Body of pancreas (tissue), 4 donors: ENCODE measurements around the gene FAXC. TPM values are rescaled to one million over a fixed set of nuclear protein-coding genes. Genes with fewer than 3 reads are reported as not detected.

ENCODE experiments used
- ATAC-seq: fragments of 150-250 bp; one replicate; pipeline ENCODE4 v1.9.1; 2016
- DNase-seq, 4 donors: peaks; one replicate each; pipeline ENCODE4 v3.0.0-alpha.2; 2019
- H3K27ac ChIP-seq, 4 donors: fragments of 200-600 bp; sonication (generic); 1 replicate in 3 of 4; 2 replicates in 1 of 4; pipeline versions ENCODE4 v1.5.1 to v1.6.1; 2016 to 2019; ENCODE audit warnings: mild to moderate bottlenecking in 1 of 4, mixed read lengths in 1 of 4, moderate library complexity in 1 of 4
- H3K27me3 ChIP-seq, 2 donors: fragments of 200-600 bp; sonication (generic); one replicate each; pipeline ENCODE4 v1.6.0; 2016; ENCODE audit warnings: mild to moderate bottlenecking in 1 of 2
- H3K36me3 ChIP-seq, 2 donors: fragments of 200-600 bp; sonication (generic); replicated peaks in 1 of 2; 2 replicates each; pipeline ENCODE4 v1.5.1; 2016; ENCODE audit warnings: low read depth in 2 of 2; ENCODE audit not compliant: insufficient read depth in 1 of 2
- H3K4me1 ChIP-seq: fragments of 200-600 bp; sonication (generic); one replicate; pipeline ENCODE4 v1.6.0; 2016
- H3K4me3 ChIP-seq, 2 donors: fragments of 200-600 bp; sonication (generic); 1 replicate in 1 of 2; 2 replicates in 1 of 2; pipeline ENCODE4 v1.5.1; 2016 to 2019
- H3K9me3 ChIP-seq, 3 donors: fragments of 200-600 bp; sonication (generic); 1 replicate in 2 of 3; 2 replicates in 1 of 3; pipeline ENCODE4 v1.5.1; 2016
- CTCF ChIP-seq, 7 experiments: fragments of 450-650 bp in 4 of 7; fragments of 200-600 bp in 3 of 7; sonication (generic) in 3 of 7; IDR thresholded peaks; one replicate each; pipeline ENCODE4 v1.5.1; 2016 to 2019; ENCODE audit warnings: antibody characterized with exemption in 7 of 7
- POLR2A ChIP-seq, 3 donors: fragments of 450-650 bp; IDR thresholded peaks; one replicate each; pipeline ENCODE4 v1.6.1; 2016; ENCODE audit warnings: antibody characterized with exemption in 3 of 3, mild to moderate bottlenecking in 2 of 3
- whole genome bisulfite sequencing, 2 donors: methylation state at CpG; one replicate each; pipeline ENCODE4 v1.1.5; 2017; 5-methylcytosine and 5-hydroxymethylcytosine counted together
- intact Hi-C: fragments of 100-400 bp; cut with DNase I; formaldehyde crosslinking; loops from one replicate; pipeline ENCODE4 v1.15.1; 2023
- total RNA-seq, 2 donors: library from RNA; depleted of rRNA; stranded (reverse); fragments of >200 nt; gene quantifications; one replicate each; pipeline ENCODE4 v1.1.0, GENCODE V29; 2016

The FAXC gene
- total RNA-seq, 2 donors from 2014 or later = 0.33 to 1.0 TPM

GRCh38 chr6:99334526-99335127, 14.8 kb downstream of the FAXC start:
- TF ChIP-seq POLR2A (IDR thresholded peaks at IDR 0.05) = no peak
- TF ChIP-seq CTCF (IDR thresholded peaks at IDR 0.05) = peak in 6 of 7 experiments; percentile 28 to 62 (median 54)
- DNase-seq = peak in 3 of 4 donors; percentile 19 to 51 (median 49)
- Histone ChIP-seq H3K9me3 (no peaks in the 10 kb centered on the region), H3K36me3 (no peaks in the 10 kb centered on the region), H3K4me3 (no peak overlapping the region), H3K4me1 (no peaks in the 10 kb centered on the region), H3K27me3 (no peaks in the 10 kb centered on the region), H3K27ac (no peak overlapping the region)
- WGBS, 2 donors = 14 to 21% methylated on average over 2 of the region's 2 CpGs
- intact Hi-C loops = no loop called here
- peak; percentile 70 for ATAC-seq

- Histone ChIP-seq H3K27ac (no peak overlapping the region), H3K27me3 (no peaks in the 10 kb centered on the region), H3K4me3 (no peak overlapping the region), H3K9me3 (no peaks in the 10 kb centered on the region), H3K4me1 (no peaks in the 10 kb centered on the region), H3K36me3 (no peaks in the 10 kb centered on the region)
- DNase-seq (no peak), ATAC-seq (no peak)
- WGBS, 2 donors = 72 to 77% methylated on average over 6 of the region's 6 CpGs
- TF ChIP-seq POLR2A (IDR thresholded peaks at IDR 0.05) (no peak), CTCF (IDR thresholded peaks at IDR 0.05) (no peak)
- intact Hi-C loops = no loop called here
Measured at GRCh38 chr6:99333068-99333467, 16.4 kb downstream of the FAXC start.

- H3K27ac ChIP-seq = no peak overlapping the region
- H3K4me3 ChIP-seq = no peak overlapping the region
- TF ChIP-seq POLR2A (IDR thresholded peaks at IDR 0.05) = no peak
- TF ChIP-seq CTCF (IDR thresholded peaks at IDR 0.05) = no peak
- H3K9me3 ChIP-seq = no peaks in the 10 kb centered on the region
- no peaks in the 10 kb centered on the region for H3K36me3 ChIP-seq
- DNase-seq (no peak), ATAC-seq (no peak)
- 83 to 87% methylated on average over 3 of the region's 3 CpGs for WGBS, 2 donors
- intact Hi-C loops = no loop called here
- no peaks in the 10 kb centered on the region for H3K4me1 ChIP-seq
- no peaks in the 10 kb centered on the region for H3K27me3 ChIP-seq
Measured at GRCh38 chr6:99331531-99331930, 17.9 kb downstream of the FAXC start.

GRCh38 chr6:99330159-99330558, 19.3 kb downstream of the FAXC start:
- DNase-seq (peak; percentile 51 to 69 (median 59)), ATAC-seq (peak; percentile 68)
- intact Hi-C loops = no loop called here
- WGBS, 2 donors = 0 to 3% methylated on average over 2 of the region's 2 CpGs
- Histone ChIP-seq H3K4me1 (no peaks in the 10 kb centered on the region), H3K27me3 (no peaks in the 10 kb centered on the region), H3K9me3 (no peaks in the 10 kb centered on the region), H3K36me3 (no peaks in the 10 kb centered on the region), H3K4me3 (no peak overlapping the region), H3K27ac (no peak overlapping the region)
- TF ChIP-seq POLR2A (IDR thresholded peaks at IDR 0.05) = no peak
- peak; percentile 43 to 67 (median 58) for TF ChIP-seq CTCF (IDR thresholded peaks at IDR 0.05)

- TF ChIP-seq CTCF (IDR thresholded peaks at IDR 0.05) (no peak), POLR2A (IDR thresholded peaks at IDR 0.05) (no peak)
- no peak for DNase-seq
- Histone ChIP-seq H3K36me3 (no peaks in the 10 kb centered on the region), H3K4me1 (no peaks in the 10 kb centered on the region), H3K27me3 (no peaks in the 10 kb centered on the region), H3K4me3 (no peak overlapping the region), H3K9me3 (no peaks in the 10 kb centered on the region), H3K27ac (no peak overlapping the region)
- no peak for ATAC-seq
- intact Hi-C loops = no loop called here
Measured at GRCh38 chr6:99324996-99325395, 24.5 kb downstream of the FAXC start.
